ENCODE data around the gene THSD4. TPM values are rescaled to one million over a fixed set of nuclear protein-coding genes. Genes with fewer than 3 reads are reported as not detected.
"Not testable (repeated sequence)": the region's sequence is repeated elsewhere in the genome, so short reads cannot be mapped to it uniquely, and the experiment has no call there.

Gene THSD4
- polyA plus RNA-seq, 1 donor = 30.2 TPM

DNA sequence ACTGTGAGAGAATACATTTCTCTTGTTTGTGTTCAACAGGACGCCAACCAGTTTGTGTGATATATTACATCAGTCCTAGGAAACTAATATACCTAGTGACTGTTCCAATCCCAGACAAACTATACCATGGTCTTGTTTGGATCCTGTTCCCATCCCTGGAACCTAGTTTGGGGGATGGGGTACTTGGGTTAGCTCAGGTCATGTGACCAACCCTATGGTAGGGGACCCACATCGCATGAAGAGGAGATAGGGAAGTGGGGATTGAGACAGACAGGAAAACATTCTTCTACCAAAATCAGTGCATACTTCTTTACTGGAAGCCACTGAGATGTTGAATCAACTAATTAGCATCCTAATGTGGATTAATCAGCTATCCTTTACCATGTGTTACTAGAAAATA, 146.1 kb downstream of the THSD4 start:
- DNase-seq = no peak

DNA sequence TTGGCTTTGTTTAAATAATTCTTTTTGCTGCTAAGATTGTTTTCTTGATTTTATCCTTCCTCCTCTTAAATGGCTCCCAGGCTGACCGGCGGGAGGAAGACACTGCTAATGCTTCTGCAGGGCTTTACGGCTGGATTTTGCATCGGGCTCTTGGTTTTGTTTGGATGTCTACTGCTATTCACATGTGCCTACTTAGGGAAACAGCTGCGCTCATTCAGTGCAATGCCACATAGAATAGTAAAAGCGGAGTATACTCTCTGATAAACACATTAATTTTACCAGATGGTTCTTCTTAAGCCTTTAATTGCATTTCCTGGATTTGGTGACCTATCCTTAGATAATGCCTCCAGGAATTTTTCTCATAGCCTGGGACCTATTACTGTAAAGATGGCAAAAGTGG, 146.6 kb downstream of the THSD4 start:
- DNase-seq = no peak

DNA sequence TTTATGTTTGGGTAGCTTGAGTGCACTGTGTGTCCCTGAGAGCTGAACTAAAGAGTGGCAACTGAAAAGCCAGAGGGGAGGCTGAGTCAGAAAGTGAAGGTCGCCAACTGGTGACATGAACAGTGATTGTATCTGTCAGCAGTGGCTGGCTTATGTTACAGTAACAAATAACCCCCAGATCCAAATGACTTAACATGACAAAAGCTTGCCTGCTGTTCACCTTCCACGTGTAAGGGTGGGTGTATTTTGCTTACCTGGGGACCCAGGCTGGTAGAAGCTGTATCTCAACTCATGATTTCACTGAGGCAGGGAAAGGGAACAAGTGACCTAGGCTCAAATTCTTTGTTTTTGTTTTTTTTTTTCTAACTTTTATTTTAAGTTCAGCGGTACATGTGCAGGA, 147.3 kb downstream of the THSD4 start:
- DNase-seq = no peak

DNA sequence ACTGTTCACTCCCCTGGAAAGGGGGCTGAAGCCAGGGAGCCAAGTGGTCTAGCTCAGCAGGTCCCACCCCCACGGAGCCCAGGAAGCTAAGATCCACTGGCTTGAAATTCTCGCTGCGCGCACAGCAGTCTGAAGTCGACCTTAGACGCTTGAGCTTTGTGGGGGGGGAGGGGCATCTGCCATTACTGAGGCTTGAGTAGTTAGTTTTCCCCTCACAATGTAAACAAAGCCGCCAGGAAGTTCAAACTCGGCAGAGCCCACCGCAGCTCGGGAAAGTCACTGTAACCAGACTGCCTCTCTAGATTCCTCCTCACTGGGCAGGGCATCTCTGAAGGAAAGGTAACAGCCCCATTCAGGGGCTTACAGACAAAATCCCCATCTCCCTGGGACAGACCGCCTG, 150.3 kb downstream of the THSD4 start:
- DNase-seq = not testable (repeated sequence)

DNA sequence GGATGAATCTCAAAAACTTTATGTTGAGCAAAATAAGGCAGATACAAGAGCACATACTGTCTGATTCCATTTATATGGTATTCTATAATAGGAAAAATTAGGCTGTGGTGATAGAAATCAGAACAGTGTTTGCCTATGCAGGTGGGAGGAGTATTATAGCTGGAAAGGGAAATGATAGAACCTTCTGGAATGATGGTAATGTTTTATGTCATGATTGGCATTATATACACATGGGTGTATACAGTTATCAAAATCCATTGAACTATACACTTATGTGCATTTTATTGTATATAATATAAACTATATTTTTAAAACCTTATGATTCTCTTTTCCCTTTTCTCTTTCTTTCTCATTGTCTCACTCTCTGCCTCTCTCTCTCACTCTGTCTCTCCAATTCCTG, 156.1 kb downstream of the THSD4 start:
- no peak for DNase-seq

DNA sequence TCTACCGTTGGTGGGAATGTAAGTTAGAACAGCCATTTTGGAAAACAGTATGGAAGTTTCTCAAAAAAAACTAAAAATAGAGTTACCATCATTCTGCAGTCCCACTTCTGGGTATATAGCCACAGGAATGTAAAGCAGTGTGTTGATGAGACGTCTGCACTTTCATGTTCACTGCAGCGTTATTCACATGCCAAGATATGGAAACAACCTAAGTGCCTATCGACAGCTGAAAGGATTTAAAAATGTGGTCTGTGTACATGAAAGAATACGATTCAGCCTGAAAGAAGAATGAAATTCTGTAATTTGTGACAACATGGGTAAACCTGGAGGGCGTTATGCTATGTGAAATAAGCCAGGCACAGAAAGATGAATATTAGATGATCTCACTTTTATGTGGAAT, 157.7 kb downstream of the THSD4 start:
- DNase-seq = no peak

DNA sequence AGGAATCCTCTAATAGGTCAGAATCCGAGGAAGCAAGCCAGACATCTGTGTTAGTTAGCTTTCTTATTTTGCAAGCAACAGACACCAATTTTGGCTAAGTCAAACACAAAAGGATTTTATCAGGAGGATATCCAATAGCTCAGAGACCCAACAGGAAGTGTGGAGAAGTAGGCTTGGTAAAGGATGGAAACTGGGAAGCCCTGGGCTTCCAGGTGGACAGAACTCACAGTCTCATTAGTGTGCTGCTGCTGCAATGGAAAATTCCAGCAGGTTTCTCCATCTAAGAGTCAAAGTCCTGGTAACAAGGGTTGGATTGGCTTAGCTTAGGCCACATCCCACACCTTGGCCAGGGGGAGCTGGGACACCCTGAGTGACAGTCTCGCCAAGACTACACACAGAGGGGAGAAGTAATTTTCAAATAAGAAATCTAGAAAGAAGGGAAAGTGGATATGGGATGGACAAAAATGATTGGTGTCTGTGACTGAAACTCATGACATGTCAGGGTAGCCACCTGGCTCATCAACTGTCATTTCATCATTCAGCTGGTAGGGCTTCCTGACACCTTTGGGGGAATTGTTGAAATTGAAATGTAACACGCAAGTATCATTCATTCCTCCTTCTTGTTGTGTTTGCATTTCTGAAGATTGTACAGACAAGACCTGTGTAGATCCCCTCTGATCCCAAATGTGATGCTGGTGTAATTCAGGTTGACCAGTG, 158.6 kb downstream of the THSD4 start:
- DNase-seq = no peak

DNA sequence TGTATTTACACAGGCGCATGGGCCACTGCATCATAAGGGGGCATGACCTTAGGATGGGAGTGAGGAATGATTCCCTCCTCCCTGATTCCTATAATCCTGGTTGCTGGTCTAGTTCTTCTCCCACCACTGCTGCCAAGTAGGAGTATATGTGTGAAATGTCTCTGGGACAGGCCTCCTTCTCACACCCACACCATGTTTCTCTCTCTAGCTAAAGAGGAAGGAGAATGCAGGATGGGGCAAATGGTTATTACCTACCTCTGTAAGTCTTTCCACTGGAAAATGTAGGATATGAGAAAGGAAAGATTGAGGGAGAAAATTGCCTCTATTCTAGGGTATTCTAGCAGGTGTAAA, 159.2 kb downstream of the THSD4 start:
- no peak for DNase-seq

DNA sequence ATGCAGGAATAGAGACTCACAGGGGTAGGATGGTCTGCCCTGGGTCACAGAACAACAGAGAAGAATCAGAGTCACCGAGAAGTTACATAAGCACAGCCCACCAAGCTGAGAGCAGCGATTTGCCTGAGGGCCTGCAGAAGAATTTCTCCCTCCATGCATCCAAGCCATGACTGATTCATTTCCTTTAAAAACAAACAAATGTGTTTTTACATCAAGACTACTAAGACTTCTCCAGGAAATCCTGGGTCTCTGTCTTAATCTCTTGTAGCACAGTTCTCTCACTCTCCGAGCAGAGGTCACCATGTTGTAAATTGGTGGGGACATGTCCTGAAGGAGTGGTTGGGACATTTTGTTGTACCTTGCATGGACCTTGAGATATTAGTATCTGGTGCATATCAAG, 159.8 kb downstream of the THSD4 start:
- DNase-seq = no peak

DNA sequence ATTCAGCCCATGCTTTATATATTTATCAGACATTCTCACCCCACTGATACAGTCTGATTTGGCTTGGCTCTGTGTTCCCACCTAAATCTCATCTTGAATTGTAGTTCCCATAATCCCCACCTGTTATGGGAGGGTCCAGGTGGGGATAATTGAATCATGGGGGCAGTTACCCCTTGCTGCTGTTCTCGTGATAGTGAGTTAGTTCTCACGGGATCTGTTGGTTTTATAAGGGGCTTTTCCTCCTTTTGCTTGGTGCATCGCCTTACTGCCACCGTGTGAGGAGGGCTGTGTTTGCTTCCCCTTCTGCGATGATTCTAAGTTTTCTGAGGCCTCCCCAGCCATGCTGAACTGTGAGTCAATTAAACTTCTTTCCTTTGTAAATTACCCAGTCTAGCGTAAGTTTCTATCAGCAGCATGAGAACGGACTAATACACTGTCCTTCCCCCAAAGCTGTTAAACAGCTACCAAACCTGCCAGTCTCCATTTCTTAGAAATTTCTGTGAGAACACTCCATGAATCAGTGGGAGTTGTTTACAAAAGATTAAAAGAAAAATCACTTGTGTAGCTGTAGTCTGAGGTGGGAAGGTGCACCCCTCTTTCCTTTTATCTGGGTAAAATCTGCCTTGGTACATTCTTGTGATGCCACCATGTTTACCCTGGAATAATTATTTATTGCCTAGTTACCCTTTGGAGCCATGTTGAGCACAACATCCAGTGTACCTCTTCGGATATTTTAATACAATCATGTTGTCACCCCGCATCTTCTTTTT, 160.5 kb downstream of the THSD4 start:
- DNase-seq = no peak

DNA sequence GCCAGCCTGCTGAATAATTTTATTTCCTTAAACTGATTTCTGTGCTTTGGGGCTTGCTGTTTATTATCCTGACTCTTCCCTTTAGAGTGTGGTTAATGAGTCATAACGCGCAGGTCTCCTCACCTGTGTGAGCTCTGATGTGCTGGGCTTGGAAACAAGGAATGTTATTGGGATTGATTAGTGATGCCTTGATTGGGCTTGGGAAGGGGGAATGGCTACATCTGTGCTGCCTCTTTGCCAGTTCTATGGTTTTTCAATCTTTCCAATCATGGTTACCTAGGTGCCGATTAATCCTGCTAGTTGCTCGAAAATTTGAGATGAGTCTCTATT, 161.0 kb downstream of the THSD4 start:
- no peak for DNase-seq

DNA sequence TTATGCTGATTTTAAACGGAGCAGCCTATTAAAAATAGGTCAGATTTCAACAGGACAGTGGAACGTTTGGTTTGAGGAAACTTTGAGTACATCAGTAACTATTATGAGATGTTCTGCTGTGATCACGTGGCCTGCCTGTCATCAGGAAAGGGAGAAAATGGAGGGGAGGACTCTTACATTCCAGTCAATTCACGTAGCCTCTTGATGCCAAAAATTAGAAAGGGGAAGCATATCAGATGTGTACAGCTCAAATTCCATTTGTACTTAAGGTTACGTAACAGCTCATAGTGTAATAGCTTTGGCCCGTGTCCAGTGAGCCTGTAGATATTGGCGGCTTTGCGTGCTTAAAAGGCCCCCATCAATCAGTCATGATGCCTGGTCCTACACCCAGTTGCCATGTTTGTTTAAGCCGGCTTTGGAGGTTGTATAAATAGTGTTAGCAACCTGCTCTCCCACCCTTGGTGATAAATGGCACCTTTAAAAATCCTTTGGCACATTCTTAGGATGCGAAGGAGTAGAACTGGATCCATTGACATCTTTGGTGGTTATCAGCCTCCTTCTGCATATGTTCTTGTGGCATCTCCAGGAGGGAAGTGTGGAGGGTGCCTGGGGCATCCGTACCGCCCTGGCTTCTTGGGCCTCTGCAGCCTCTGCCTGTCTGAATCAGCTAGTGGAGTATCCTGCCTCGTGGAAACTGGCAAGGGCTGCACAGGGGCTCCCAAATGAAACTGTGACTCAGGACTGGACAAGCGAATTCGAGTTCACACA, 163.9 kb downstream of the THSD4 start:
- DNase-seq = peak; percentile 30

DNA sequence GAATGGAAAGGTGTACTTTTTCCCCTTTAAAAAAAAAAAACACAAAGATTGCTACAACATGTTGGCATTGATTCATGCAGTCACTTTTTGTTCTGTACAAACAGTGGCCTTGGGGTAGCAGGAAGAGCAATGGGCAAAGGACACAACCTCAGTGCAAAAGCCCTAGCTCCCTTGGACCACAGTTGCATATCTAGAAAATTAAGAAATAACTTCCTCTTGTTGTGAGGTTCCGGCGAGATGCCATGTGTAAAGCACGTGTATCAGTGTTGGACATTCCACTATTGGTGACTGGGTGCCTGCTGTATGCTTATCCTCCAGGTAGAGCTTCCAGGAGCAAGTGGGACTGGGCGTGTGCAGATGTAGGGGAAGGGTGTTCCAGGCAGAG, 164.5 kb downstream of the THSD4 start:
- no peak for DNase-seq

DNA sequence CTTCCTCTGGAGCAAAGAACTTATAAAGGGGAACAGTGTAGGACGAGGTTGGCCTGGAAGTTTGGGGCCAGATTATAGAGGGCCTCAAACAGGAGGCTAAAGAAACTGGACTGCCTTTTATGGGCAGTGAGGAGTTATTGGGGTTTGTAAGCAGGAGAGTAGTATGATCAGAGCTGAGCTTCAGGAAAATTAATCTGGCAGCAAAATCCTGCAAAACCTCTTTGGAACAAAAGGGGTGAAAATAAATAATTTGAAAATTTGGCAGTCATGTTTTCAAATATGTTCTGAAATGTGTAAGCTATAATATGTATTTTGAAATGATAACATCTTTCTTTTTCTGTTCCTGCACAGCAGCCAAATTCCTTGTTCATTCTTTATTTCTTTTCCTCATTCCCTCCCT, 164.9 kb downstream of the THSD4 start:
- DNase-seq = no peak

DNA sequence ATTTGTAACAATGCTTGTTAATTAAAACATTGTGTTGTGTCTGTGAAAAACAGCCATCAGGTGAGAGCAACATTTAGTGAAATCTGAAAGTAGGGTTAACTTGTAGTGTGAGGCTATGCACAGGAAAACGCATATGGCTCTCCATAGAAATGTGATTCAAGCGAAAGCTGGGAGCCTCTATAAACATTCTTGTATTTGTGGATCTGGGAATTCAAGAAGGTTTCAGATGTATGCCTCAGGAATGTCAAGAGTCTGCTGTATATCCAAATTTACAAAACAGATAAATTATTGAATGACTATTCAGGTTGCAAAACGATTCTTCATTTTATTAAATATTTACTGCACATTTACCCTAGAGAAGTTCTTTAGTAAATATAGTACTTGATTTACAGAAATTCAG, 166.0 kb downstream of the THSD4 start:
- DNase-seq = no peak

DNA sequence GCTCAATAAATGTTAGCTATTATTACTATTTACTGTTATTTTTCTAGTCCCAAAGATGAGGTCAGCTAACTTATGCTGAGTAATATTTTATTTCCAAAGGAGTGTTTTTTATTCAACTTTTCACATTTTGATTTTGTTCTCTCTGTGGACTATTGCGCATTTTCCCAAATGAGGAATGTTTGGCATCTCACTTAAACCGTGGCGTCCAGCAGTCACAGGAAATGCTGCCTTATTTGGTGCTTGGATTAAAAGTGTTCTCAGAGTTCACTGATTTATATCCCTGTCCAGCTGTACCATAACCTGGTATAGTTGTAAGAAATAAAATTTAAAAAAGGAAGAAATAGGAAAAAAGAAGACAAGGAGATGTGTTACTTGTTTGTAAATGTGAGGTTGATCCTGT, 166.8 kb downstream of the THSD4 start:
- no peak for DNase-seq

DNA sequence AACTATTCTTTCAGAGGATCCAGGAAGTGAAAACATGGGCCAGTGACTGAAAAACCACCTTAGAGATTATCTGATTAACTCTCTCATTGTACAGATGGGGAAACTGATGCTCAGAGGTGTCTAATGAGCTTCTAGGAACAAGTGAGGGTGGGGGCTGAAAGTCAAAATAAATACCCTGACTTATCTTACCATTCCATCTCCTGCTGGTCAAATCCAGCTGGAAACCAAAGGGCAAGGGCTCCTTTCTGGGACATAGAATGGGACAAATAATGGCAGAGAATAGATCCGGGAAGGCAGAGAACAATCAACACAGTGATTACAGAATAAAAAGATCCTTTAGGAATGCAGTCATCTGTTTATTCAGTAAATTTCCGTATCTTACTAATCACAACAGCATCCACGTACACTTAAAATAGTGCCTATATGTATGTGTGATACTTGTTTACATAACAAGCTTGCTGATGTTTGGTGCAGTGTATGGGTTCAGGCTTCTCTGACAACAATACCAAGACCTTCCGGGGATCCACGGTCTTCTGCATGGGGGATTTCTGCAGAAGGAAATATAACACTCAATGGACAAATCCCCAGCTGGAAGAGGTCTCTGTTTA, 173.2 kb downstream of the THSD4 start:
- DNase-seq = no peak

DNA sequence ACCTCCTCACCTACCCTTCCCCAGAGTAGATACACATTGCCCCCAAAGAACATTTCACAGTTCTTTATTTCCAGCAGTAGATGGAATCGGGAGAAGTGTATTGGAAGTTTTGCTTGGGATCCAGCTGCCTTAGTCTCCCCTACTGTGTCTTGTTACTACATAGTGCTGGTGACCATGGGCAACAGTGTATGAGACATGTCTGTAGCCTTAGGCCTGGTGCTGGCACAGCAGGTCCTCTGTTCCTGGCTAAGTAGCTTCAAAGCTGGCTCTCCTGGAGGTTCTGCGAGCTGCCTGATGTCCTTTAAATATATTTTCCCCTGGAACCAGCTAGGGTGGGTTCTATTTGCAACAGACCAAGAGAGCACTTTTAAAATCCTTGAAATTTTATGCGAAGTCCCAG, 174.7 kb downstream of the THSD4 start:
- DNase-seq = no peak

DNA sequence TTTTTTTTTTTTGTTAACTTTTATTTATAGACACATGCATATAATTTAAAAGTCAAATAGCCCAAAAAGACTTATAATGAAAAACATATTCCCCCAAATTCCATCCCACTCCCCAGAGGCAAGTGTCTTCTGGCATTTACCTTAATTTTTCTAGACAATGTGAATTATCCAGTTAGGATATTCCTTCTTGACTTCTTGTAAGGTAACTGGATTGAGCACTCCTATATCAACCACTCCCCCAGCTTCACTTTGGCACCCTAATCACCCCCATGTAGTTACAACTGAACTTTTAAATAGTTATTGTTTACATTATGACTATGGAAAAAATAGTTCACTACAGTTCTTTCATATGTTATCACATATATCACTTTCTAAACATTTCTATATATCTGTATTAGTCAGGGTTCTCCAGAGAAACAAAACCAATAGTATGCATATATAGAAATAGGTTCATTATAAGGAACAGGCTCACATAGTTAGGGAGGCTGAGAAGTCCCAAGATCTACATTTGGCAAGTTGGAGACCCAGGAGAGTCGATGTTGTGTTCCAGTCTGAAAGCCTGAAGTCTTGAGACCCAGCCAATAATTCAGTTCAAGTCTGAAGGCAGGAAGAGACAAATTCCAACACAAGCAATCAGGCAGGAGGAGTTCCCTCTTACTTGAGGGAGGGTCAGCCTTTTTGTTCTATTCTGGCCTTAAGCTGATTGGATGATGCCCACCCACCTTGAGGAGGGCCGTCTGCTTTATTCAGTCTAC, 175.8 kb downstream of the THSD4 start:
- no peak for DNase-seq

DNA sequence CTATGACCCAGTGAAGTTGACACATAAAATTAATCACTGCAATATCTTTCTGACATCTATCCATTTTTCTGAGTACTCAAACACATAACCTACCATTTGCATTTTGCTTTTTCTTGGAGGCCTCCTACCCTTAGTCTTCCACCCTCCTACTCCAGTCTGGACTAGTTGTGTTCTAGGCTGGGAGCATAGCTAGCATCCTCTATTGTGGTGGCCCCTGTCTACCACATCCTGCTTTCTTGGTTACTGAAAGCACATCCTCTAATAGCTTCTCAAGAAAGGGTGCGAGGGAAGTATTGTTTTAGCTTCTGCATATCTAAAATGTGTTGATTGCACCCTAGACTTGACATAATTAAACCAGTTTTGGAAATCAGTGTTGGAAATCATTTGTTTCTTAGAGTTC, 176.5 kb downstream of the THSD4 start:
- DNase-seq = no peak

DNA sequence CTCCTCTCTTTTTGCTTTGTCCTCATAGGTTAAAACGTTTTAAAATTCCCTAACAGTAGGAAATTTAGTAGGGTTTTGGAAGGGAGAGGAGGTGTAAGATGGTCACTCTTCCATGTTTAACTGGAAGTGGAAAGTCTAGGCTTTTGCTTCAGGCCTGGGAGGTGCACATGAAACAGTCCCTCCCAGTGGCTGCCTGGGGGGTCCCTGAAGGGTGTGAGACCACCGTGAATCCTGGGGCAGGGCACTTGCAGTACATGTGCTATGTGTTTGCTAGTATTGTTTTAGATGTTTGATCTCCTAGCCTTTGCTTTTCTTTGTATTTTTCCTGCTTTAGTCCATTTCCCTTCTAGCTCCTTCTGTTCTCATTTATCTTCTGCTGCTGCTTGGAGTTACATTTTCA, 178.5 kb downstream of the THSD4 start:
- no peak for DNase-seq

DNA sequence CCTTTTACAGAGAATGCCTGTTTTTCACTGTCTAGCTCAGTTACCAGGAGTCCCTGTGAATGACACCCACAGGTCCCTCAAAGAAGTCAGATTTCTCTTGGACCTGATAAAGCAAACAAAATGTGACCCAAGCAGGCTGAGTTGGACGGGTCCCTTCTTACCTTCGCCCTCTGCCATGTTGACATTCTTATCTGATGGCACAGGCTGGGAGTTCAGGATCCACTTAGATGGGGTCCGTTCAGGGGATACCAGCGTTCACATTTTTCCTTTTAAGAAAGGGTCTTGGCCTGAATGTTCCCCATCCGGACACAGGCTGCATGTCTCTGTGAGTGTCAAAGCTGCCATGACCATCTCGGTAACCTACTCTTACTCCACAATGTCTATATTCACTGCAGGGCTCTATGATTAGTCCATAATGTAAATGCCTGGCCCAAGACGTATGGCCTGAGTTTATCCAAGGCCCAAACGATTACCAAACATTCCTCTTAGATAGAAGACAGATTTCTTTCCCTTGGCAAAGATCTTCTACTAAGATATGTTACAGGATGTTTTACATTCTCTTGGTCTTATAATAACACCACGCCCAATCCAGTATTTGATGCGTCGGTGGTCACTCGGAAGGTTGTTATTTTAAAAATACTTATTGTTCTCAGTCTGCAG, 179.1 kb downstream of the THSD4 start:
- DNase-seq = no peak

Data from left kidney (tissue), 2 donors.